HCT116 (cell line): ENCODE measurements around the gene USF2. TPM values are rescaled to one million over a fixed set of nuclear protein-coding genes. Genes with fewer than 3 reads are reported as not detected.
A peak's percentile ranks its signal among the peaks of the same experiment; 100 is the strongest.

ENCODE experiments used
- ATAC-seq: fragments of 200-7000 bp; cut with Tn5 transposase; 2 replicates; pipeline ENCODE4 v1.9.1; 2020; ENCODE audit warnings: mild to moderate bottlenecking, moderate library complexity
- Bru-seq: library from RNA; stranded (reverse); fragments of 400-500 nt; gene quantifications from one replicate; lab custom pipeline; 2021; lab: Mats Ljungman, UMichigan
- BruChase-seq, 2 experiments: library from RNA; stranded (reverse); fragments of 400-500 nt; gene quantifications; one replicate each; lab custom pipeline; 2021; lab: Mats Ljungman, UMichigan
- BruUV-seq: library from RNA; stranded (reverse); fragments of 400-500 nt; replicated peaks from 2 replicates; lab custom pipeline; 2021; lab: Mats Ljungman, UMichigan
- CTCF ChIA-PET: fragments of 300-600 bp; sonication (Branson Sonifier 250); formaldehyde crosslinking; loops from one replicate; lab custom pipeline; 2021; ENCODE audit warnings: antibody characterized with exemption; lab: Charles Lee
- POLR2A ChIA-PET: fragments of 300-600, 350-600 bp; sonication (Branson Sonifier 250); formaldehyde crosslinking; loops from one replicate; lab custom pipeline; 2021; ENCODE audit warnings: antibody characterized with exemption; lab: Charles Lee
- RAD21 ChIA-PET, 2 experiments: fragments of 300-600 bp; sonication (Branson Sonifier 250); formaldehyde crosslinking; loops; one replicate each; lab custom pipeline; 2023; ENCODE audit warnings: low total read pairs in 2 of 2; ENCODE audit not compliant: uncharacterized antibody in 2 of 2, unreplicated experiment in 2 of 2, low non-redundant PET in 1 of 2; lab: Charles Lee
- DNase-seq: peaks from one replicate; pipeline ENCODE4 v3.0.0-alpha.2; 2010; ENCODE audit warnings: low read depth, low spot score
- H2AFZ ChIP-seq: fragments of 200-600 bp; shearing (Covaris generic), sonication (generic); 2 replicates; pipeline ENCODE4 v1.6.1; 2017; ENCODE audit warnings: low read depth, mixed run types, mixed read lengths, antibody characterized with exemption, low read length; ENCODE audit not compliant: poor library complexity, severe bottlenecking
- H3K27ac ChIP-seq: 2 replicates; pipeline ENCODE4 v1.5.1; 2012; ENCODE audit warnings: low read depth, low read length
- H3K27me3 ChIP-seq: fragments of 200-600 bp; sonication (generic); 2 replicates; pipeline ENCODE4 v1.6.1; 2016; ENCODE audit warnings: mixed run types, low read length, mixed read lengths; ENCODE audit not compliant: insufficient read depth
- H3K36me3 ChIP-seq, 2 experiments: fragments of 200-500 bp in 1 of 2; fragments of 200-600 bp in 1 of 2; sonication (Bioruptor generic) in 1 of 2; sonication (generic) in 1 of 2; 2 replicates each; pipeline versions ENCODE4 v1.5.1 to v1.6.1; 2014 to 2016; ENCODE audit warnings: low read length in 2 of 2, inconsistent platforms in 1 of 2, mixed read lengths in 1 of 2, mixed run types in 1 of 2; ENCODE audit not compliant: insufficient read depth in 2 of 2, control insufficient read depth in 1 of 2
- H3K4me1 ChIP-seq, 2 experiments: fragments of 200-600 bp in 1 of 2; sonication (generic) in 1 of 2; 2 replicates each; pipeline versions ENCODE4 v1.5.1 to v1.6.1; 2012 to 2017; ENCODE audit warnings: low read length in 2 of 2, inconsistent platforms in 1 of 2, mild to moderate bottlenecking in 1 of 2, mixed read lengths in 1 of 2, mixed run types in 1 of 2, moderate library complexity in 1 of 2; ENCODE audit not compliant: insufficient read depth in 2 of 2, control insufficient read depth in 1 of 2
- H3K4me2 ChIP-seq: fragments of 200-600 bp; sonication (generic); 2 replicates; pipeline ENCODE4 v1.6.1; 2017; ENCODE audit warnings: mixed run types, low read length, mixed read lengths
- H3K4me3 ChIP-seq, 2 experiments: fragments of 200-600 bp in 1 of 2; sonication (generic) in 1 of 2; replicated peaks in 1 of 2; 2 replicates each; pipeline ENCODE4 v1.5.1; 2011 to 2016; ENCODE audit warnings: low read length in 2 of 2, control low read depth in 1 of 2, low read depth in 1 of 2, mild to moderate bottlenecking in 1 of 2, mixed read lengths in 1 of 2, mixed run types in 1 of 2
- H3K79me2 ChIP-seq: fragments of 200-600 bp; sonication (generic); 2 replicates; pipeline ENCODE4 v1.6.1; 2017; ENCODE audit warnings: mild to moderate bottlenecking, mixed run types, low read length, moderate library complexity, mixed read lengths; ENCODE audit not compliant: insufficient read depth
- H3K9ac ChIP-seq: fragments of 200-600 bp; sonication (generic); 2 replicates; pipeline ENCODE4 v1.6.1; 2016; ENCODE audit warnings: low read length, mixed read lengths
- H3K9me2 ChIP-seq: fragments of 200-600 bp; sonication (generic), shearing (Covaris generic); 2 replicates; pipeline ENCODE4 v1.6.1; 2017; ENCODE audit warnings: mixed run types, mild to moderate bottlenecking, moderate library complexity; ENCODE audit not compliant: insufficient read depth
- H3K9me3 ChIP-seq, 2 experiments: fragments of 200-500 bp in 1 of 2; fragments of 200-600 bp in 1 of 2; sonication (Bioruptor generic) in 1 of 2; sonication (generic) in 1 of 2; 2 replicates each; pipeline ENCODE4 v1.6.1; 2014 to 2017; ENCODE audit warnings: low read length in 2 of 2, mixed read lengths in 2 of 2, inconsistent platforms in 1 of 2, low read depth in 1 of 2, mild to moderate bottlenecking in 1 of 2, mixed run types in 1 of 2, moderate library complexity in 1 of 2; ENCODE audit not compliant: control insufficient read depth in 1 of 2, insufficient read depth in 1 of 2
- H4K20me1 ChIP-seq: fragments of 200-600 bp; sonication (generic), shearing (Covaris generic); 2 replicates; pipeline ENCODE4 v1.6.1; 2017; ENCODE audit warnings: mixed run types, mild to moderate bottlenecking, moderate library complexity; ENCODE audit not compliant: insufficient read depth
- POLR2AphosphoS5 ChIP-seq: IDR thresholded peaks from 2 replicates; pipeline ENCODE4 v1.6.1; 2011; ENCODE audit warnings: mild to moderate bottlenecking, low read depth, low read length, moderate library complexity
- RAD21 ChIP-seq: IDR thresholded peaks from 2 replicates; pipeline ENCODE4 v1.6.1; 2012; ENCODE audit warnings: low read depth, mild to moderate bottlenecking
- YY1 ChIP-seq: IDR thresholded peaks from 2 replicates; pipeline ENCODE4 v1.6.1; 2011; ENCODE audit warnings: low read length, low read depth, moderate library complexity, mild to moderate bottlenecking; ENCODE audit not compliant: insufficient replicate concordance; ENCODE audit errors: extremely low read depth
- ZFX ChIP-seq: fragments of 450-650 bp; IDR thresholded peaks from 2 replicates; pipeline ENCODE4 v1.6.1; 2017
- intact Hi-C: fragments of 100-400 bp; cut with micrococcal nuclease; formaldehyde crosslinking; loops from 2 replicates; pipeline ENCODE4 v1.10.0; 2022
- long read RNA-seq: library from polyadenylated mRNA; unstranded; transcript quantifications from one replicate; pipeline ENCODE4 v2.0.0, GENCODE V29; 2021; ENCODE audit not compliant: unreplicated experiment
- polyA plus RNA-seq: library from polyadenylated mRNA; unstranded; fragments of >200 nt; gene quantifications from 2 replicates; pipeline ENCODE4 v1.2.1, GENCODE V29; 2012; ENCODE audit warnings: missing spikeins
- total RNA-seq: library from RNA; stranded (reverse); gene quantifications from one replicate; pipeline ENCODE4 v1.2.1, GENCODE V29; 2021; ENCODE audit not compliant: unreplicated experiment

The USF2 gene, protein sequence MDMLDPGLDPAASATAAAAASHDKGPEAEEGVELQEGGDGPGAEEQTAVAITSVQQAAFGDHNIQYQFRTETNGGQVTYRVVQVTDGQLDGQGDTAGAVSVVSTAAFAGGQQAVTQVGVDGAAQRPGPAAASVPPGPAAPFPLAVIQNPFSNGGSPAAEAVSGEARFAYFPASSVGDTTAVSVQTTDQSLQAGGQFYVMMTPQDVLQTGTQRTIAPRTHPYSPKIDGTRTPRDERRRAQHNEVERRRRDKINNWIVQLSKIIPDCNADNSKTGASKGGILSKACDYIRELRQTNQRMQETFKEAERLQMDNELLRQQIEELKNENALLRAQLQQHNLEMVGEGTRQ
- total RNA-seq (98.4 TPM), Bru-seq, nascent RNA (percentile 72 among the genes with signal in this experiment), BruChase-seq, experiment 1, labeled RNA remaining after a 6-hour chase (percentile 85 among the genes with signal in this experiment), BruChase-seq, experiment 2, labeled RNA remaining after a 2-hour chase (percentile 79 among the genes with signal in this experiment)
- polyA plus RNA-seq: 92.9 and 106 TPM in 2 replicates
- long read RNA-seq, transcript USF2-201 (10 exons, 1,634 nt): major isoform, 8 of 61 reads
- long read RNA-seq, partial matches to known transcripts: 33 of 61 reads
- long read RNA-seq, other reads (novel, unspliced or antisense): 12 of 61 reads

GRCh38 chr19:35268536-35269437, at the start of gene USF2:
Gene USF2, plus strand, starts transcription at chr19:35268962. Its CDS starts 140 bp downstream, at chr19:35269102.
- H3K79me2 ChIP-seq: peaks cover 25% of the 10 kb centered on the region; the same call in 1 of the 2 replicates
- H3K9me3 ChIP-seq: no peaks in the 10 kb centered on the region
- no TSS peak for BruUV-seq
- peak within 1 kb of the TSS; percentile 93 for H3K4me2 ChIP-seq
- DNase-seq: peak; percentile 26
- RAD21 ChIA-PET: interaction anchor here (0.6 to 1.2 kb wide), 4 partner anchors 12 to 600 kb away, joined by 3 to 5 read pairs (median 4); no protein-coding TSS in a partner anchor
- peak within 1 kb of the TSS; percentile 78 to 82 for H3K4me3 ChIP-seq
- H3K27me3 ChIP-seq: no peaks in the 10 kb centered on the region
- H4K20me1 ChIP-seq: no peaks in the 10 kb centered on the region
- CTCF ChIA-PET: interaction anchor here (0.6 to 1.5 kb wide), 4 partner anchors 21 to 226 kb away, joined by 3 to 8 read pairs (median 4); no protein-coding TSS in a partner anchor
- intact Hi-C loops: no loop called here
- peak within 1 kb of the TSS; percentile 93 for H3K27ac ChIP-seq
- H3K9me2 ChIP-seq: no peaks in the 10 kb centered on the region
- peak; percentile 28 for ATAC-seq
- H2AFZ ChIP-seq: no peak within 1 kb of the TSS
- H3K4me1 ChIP-seq: peaks cover 9 to 41% of the 10 kb centered on the region in 2 experiments; a peak in 3 of 4 replicates
- TF ChIP-seq RAD21: no peak
- TF ChIP-seq POLR2AphosphoS5: peak; percentile 41; the same call in 1 of the 2 replicates
- 0 out of 2 replicates have a peak, but pooled peaks have one; percentile 79 for TF ChIP-seq ZFX
- peak; percentile 76 for TF ChIP-seq YY1
- peaks cover 12 to 26% of the 10 kb centered on the region in 2 experiments; a peak in 3 of 4 replicates for H3K36me3 ChIP-seq
- POLR2A ChIA-PET: no interaction called here
- peak within 1 kb of the TSS; percentile 94 for H3K9ac ChIP-seq
